D721Med (cell line): ENCODE data around the gene EEF1AKMT2.

Experiments
- DNase-seq: peaks from one replicate; pipeline ENCODE4 v3.0.0; 2011; ENCODE audit warnings: low spot score; ENCODE audit not compliant: insufficient read length
- FAIRE-seq: peaks from 2 replicates; lab custom pipeline; 2011; peaks lifted over from hg19 to GRCh38; lab: Jason Lieb, UNC
- TF ChIP-seq, protein P1 (sequence below): IDR thresholded peaks from 2 replicates; pipeline ENCODE4 v1.5.1; 2012; ENCODE audit warnings: mild to moderate bottlenecking, control low read depth; ENCODE audit not compliant: insufficient read depth; ENCODE audit errors: missing control alignments

Gene EEF1AKMT2

DNA sequence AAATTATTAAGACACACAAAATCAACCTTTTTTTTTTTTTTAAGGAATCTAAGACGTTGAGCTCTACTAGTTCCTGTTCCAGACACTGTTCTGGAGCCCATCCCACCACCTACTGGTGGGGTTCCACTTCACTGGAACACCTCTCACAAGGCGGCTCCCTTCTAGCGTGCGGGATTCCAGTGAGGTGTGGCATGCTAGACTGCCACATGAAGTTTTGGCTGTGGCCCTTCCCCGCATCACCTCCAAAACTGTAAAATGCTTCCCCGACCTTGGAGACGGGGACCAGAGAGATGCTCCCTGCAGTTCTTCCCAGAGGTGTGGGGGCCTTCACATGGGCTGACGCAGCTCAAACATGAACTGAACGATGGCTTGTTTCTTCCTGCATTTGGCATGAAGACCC lies 60.1 kb downstream of the EEF1AKMT2 start:
- FAIRE-seq (no peak), DNase-seq (no peak)
- TF ChIP-seq, protein P1, sequence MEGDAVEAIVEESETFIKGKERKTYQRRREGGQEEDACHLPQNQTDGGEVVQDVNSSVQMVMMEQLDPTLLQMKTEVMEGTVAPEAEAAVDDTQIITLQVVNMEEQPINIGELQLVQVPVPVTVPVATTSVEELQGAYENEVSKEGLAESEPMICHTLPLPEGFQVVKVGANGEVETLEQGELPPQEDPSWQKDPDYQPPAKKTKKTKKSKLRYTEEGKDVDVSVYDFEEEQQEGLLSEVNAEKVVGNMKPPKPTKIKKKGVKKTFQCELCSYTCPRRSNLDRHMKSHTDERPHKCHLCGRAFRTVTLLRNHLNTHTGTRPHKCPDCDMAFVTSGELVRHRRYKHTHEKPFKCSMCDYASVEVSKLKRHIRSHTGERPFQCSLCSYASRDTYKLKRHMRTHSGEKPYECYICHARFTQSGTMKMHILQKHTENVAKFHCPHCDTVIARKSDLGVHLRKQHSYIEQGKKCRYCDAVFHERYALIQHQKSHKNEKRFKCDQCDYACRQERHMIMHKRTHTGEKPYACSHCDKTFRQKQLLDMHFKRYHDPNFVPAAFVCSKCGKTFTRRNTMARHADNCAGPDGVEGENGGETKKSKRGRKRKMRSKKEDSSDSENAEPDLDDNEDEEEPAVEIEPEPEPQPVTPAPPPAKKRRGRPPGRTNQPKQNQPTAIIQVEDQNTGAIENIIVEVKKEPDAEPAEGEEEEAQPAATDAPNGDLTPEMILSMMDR, result no peak

DNA sequence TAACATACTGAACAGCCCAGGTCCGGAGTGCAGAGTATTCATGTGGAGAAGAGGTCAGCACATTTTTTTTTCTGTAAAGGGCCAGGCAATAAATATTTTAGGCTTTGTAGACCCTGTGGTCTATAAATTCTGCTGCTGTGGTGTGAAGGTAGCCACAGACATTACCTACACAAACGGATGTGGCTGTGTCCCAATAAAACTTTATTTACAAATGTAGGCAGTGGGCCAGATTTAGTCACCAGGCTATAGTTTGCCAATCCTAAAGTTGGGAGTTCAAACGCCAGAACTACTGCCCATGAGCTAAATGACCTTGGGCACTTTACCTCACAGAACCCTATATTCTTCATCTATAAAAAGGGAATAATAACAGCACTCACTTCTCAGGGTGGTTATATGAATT lies 60.9 kb downstream of the EEF1AKMT2 start:
- DNase-seq, result no peak
- TF ChIP-seq, protein P1, result no peak
- FAIRE-seq, result no peak

- DNase-seq (no peak), FAIRE-seq (no peak)
- TF ChIP-seq, protein P1, result no peak
These were observed 62.6 kb downstream of the EEF1AKMT2 start for GRCh38 chr10:124728830-124729661.

DNA sequence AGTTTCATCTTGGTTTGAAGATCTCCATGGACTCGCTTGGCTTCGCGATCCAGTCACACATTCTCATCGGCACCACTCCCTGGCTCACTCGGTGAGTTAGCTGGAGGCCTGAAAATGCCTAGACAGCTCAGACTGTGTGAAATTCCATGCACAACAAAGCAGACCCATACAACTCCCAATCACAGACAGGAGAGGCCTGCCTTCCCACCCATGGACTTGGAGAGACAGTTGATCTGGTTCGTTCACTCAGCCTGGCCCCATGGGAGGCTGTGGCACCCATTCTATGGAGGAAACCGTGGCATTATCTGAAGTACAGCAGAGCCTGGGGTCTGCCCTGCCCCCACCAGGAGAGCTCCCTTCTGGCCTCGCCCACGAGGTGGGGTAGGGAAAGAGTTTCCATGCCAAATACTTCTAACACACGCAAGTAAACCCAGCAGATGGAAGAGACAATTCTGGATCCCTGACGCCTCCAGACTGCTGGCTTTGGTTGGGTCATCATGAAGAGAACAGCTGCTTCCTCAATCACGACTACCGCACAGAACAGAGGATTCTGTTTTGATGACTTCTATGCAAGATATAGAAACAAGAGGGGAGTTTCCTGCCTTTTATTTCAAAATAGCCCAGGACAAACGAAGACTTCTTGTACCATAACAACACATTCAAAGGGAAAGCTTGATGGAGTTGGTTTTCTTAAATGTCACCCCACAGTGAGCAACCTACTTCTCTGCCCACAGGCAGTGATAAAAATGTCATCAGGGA lies 63.4 kb downstream of the EEF1AKMT2 start:
- TF ChIP-seq, protein P1, result no peak
- no peak for FAIRE-seq
- no peak for DNase-seq

DNA sequence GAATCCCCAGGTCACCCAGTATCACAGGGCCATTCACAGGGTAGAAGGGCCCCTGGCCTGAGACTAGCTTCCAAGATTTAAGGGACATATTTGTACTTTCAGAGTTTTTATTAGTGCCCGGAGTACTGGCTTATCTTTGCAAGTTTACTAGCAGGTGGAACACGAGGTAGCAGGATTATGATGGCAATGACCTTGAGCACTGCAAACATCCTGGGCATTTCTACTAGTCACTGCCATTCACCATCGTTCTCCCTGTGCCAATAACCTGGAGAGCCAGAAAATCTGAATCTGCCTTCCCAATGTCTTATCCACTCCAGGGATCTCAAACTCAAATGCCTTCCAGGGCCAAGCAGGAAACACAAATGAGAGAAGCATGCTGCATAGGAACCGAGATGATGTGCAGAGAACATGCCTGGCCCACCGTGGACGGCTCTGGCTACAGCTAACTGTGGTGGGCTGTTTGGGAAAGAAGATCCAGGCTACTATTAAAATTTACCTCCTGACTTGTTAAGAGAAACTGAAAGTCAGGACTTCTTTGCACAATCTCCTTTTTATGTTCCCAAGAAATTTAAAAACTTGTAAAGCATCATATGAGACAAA lies 64.2 kb downstream of the EEF1AKMT2 start:
- DNase-seq, result no peak
- TF ChIP-seq, protein P1, result no peak
- FAIRE-seq, result no peak

- TF ChIP-seq, protein P1, result no peak
- DNase-seq (no peak), FAIRE-seq (no peak)
These were observed 65.9 kb downstream of the EEF1AKMT2 start for GRCh38 chr10:124725791-124726190.
